Stimulated activated CD8-positive, alpha-beta memory T cell treated with anti-CD3 and anti-CD28 coated beads, Interleukin-2, amount 100 ng/mL, for 48 hours (primary cell): ENCODE data around the gene PRICKLE4.

Experiments used
- DNase-seq, 2 donors: peaks; one replicate each; pipeline ENCODE4 v3.0.0-alpha.2; 2020; ENCODE audit warnings: low read depth in 2 of 2

The PRICKLE4 gene

GRCh38 chr6:41771058-41771983 lies 9.3 kb upstream of the PRICKLE4 start:
- DNase-seq = no peak

GRCh38 chr6:41774841-41775240 lies 5.7 kb upstream of the PRICKLE4 start:
- DNase-seq = no peak

- DNase-seq = no peak
These were observed 5.2 kb upstream of the PRICKLE4 start for GRCh38 chr6:41775293-41775882.

GRCh38 chr6:41777551-41778285 lies 2.9 kb upstream of the PRICKLE4 start:
- DNase-seq = no peak

GRCh38 chr6:41778895-41779294 lies 1.7 kb upstream of the PRICKLE4 start:
- DNase-seq = no peak

GRCh38 chr6:41779336-41779735 lies 1.2 kb upstream of the PRICKLE4 start:
- no peak for DNase-seq

GRCh38 chr6:41779788-41780550 lies 613 bp upstream of the PRICKLE4 start, which contains the start of gene FRS3:
Gene FRS3 (minus strand): TSS chr6:41779900. CDS start chr6:41776987, 2,913 bp downstream.
- DNase-seq = peak; percentile 99 to 100

- DNase-seq = no peak
These were observed 766 bp downstream of the PRICKLE4 start for GRCh38 chr6:41781366-41781730.

- DNase-seq = no peak
These were observed 2.7 kb downstream of the PRICKLE4 start for GRCh38 chr6:41783106-41783780.

- no peak for DNase-seq
These were observed 4.1 kb downstream of the PRICKLE4 start for GRCh38 chr6:41784581-41785171.

- no peak for DNase-seq
These were observed 4.7 kb downstream of the PRICKLE4 start for GRCh38 chr6:41785254-41785653.

- no peak for DNase-seq
These were observed 5.3 kb downstream of the PRICKLE4 start for GRCh38 chr6:41785689-41786450.

GRCh38 chr6:41786451-41787218 lies 6.1 kb downstream of the PRICKLE4 start:
- DNase-seq = peak; percentile 83 to 84

GRCh38 chr6:41787219-41787917 lies 6.8 kb downstream of the PRICKLE4 start, which contains the start of gene TOMM6:
Gene TOMM6 (plus strand): TSS chr6:41787694. CDS start chr6:41787698, 4 bp downstream.
- DNase-seq = peak; percentile 92 to 94

- DNase-seq = no peak
These were observed 8.8 kb downstream of the PRICKLE4 start for GRCh38 chr6:41789390-41789724.

GRCh38 chr6:41790045-41790444 lies 9.5 kb downstream of the PRICKLE4 start:
- no peak for DNase-seq

- no peak for DNase-seq
These were observed 10.7 kb downstream of the PRICKLE4 start for GRCh38 chr6:41791305-41791704.

GRCh38 chr6:41791984-41792383 lies 11.4 kb downstream of the PRICKLE4 start:
- DNase-seq = no peak

GRCh38 chr6:41796474-41796873 lies 15.9 kb downstream of the PRICKLE4 start:
- no peak for DNase-seq
